D721Med (cell line): Measurements from ENCODE around the gene PTPDC1.

Experiments used
- DNase-seq: peaks from one replicate; pipeline ENCODE4 v3.0.0; 2011; ENCODE audit warnings: low spot score; ENCODE audit not compliant: insufficient read length
- FAIRE-seq: peaks from 2 replicates; lab custom pipeline; 2011; peaks lifted over from hg19 to GRCh38; lab: Jason Lieb, UNC
- CTCF ChIP-seq: IDR thresholded peaks from 2 replicates; pipeline ENCODE4 v1.5.1; 2012; ENCODE audit warnings: mild to moderate bottlenecking, control low read depth; ENCODE audit not compliant: insufficient read depth; ENCODE audit errors: missing control alignments

The PTPDC1 gene, protein sequence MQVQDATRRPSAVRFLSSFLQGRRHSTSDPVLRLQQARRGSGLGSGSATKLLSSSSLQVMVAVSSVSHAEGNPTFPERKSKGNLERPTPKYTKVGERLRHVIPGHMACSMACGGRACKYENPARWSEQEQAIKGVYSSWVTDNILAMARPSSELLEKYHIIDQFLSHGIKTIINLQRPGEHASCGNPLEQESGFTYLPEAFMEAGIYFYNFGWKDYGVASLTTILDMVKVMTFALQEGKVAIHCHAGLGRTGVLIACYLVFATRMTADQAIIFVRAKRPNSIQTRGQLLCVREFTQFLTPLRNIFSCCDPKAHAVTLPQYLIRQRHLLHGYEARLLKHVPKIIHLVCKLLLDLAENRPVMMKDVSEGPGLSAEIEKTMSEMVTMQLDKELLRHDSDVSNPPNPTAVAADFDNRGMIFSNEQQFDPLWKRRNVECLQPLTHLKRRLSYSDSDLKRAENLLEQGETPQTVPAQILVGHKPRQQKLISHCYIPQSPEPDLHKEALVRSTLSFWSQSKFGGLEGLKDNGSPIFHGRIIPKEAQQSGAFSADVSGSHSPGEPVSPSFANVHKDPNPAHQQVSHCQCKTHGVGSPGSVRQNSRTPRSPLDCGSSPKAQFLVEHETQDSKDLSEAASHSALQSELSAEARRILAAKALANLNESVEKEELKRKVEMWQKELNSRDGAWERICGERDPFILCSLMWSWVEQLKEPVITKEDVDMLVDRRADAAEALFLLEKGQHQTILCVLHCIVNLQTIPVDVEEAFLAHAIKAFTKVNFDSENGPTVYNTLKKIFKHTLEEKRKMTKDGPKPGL

DNA sequence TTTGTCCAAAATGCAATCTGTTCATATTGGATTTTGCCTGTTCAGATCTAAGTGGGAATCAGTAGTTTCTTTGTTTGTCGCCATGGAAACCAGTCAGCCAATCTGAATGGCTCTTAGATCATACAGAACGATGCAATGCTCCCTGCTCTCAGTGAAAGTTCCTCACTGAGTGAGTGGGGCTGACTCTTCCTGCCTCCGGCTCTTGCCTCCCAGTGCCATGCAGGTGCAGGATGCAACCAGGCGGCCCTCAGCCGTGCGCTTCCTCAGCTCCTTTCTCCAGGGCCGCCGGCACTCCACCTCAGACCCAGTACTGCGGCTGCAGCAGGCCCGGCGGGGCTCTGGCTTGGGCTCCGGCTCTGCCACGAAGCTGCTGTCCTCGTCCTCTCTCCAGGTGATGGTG is at the start of gene PTPDC1:
TSS of gene PTPDC1 (plus strand) at position 151 of the 400 bp plus-strand sequence. CDS start at position 218, 67 bp downstream.
- no peak for FAIRE-seq
- DNase-seq, result no peak
- TF ChIP-seq CTCF, result no peak

GRCh38 chr9:94034511-94034910 is 49.8 kb upstream of the PTPDC1 start:
- TF ChIP-seq CTCF, result no peak
- DNase-seq (no peak), FAIRE-seq (no peak)

DNA sequence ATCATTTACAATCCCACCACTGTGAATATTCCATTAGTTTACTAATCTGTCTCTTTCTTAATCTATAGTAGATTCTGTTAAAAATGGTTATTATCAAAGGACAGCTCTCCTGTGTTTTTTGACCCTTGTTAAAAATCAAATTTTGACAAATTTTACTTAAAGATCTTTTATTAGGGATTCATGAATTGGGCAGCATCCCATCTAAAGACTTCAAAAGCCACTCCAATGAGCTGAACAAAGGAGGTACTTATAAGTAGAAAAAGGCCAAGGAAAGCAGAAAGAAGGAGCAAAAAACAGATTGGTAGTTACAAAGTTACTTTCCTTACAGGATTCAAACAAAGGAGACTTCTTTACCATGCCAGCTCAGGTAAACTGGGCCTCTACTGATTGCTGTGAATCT is 44.5 kb upstream of the PTPDC1 start:
- FAIRE-seq (no peak), DNase-seq (no peak)
- no peak for TF ChIP-seq CTCF

- FAIRE-seq (no peak), DNase-seq (no peak)
- no peak for TF ChIP-seq CTCF
These were observed 41.5 kb upstream of the PTPDC1 start for GRCh38 chr9:94042516-94043360.

- no peak for TF ChIP-seq CTCF
- FAIRE-seq (no peak), DNase-seq (no peak)
These were observed 29.5 kb upstream of the PTPDC1 start for GRCh38 chr9:94054716-94055115.

DNA sequence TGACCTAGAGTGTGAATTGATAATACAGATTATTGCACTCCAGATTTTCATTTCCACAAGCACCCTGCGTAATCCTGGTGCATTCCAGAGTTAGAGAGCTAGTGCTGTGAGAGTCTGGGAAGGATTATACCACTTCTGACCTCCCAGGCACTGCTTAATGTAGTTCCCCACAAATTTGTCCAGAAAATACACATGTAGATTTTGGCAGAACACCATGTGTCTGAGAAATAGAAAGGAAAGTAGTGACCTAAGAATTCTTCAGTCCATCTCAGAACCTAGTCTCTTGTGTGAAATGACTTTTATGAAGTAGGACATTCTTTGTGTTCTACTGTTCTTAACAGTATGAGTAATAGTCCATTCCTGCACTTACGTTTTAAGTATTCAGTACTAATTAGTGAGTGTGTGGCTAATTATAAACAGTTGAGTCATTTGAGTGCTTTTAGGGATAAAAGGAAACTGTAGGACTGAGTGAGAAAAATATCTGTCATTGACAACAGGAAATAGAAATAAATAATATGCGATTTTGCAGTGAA is 27.8 kb upstream of the PTPDC1 start:
- no peak for DNase-seq
- no peak for TF ChIP-seq CTCF
- no peak for FAIRE-seq
